ENCODE measurements around the gene ABCB8.

Gene ABCB8

GRCh38 chr7:151059367-151060112 is 31.3 kb downstream of the ABCB8 start, which contains the start of gene SLC4A2:
TSS of gene SLC4A2 (plus strand) at chr7:151059589. CDS start at chr7:151061988, 2,399 bp downstream.
- in situ Hi-C loops (cut with MboI; ENCODE audit: low sequenced_read_pairs, unreplicated experiment): no loop called here
- TF ChIP-seq, protein P1, sequence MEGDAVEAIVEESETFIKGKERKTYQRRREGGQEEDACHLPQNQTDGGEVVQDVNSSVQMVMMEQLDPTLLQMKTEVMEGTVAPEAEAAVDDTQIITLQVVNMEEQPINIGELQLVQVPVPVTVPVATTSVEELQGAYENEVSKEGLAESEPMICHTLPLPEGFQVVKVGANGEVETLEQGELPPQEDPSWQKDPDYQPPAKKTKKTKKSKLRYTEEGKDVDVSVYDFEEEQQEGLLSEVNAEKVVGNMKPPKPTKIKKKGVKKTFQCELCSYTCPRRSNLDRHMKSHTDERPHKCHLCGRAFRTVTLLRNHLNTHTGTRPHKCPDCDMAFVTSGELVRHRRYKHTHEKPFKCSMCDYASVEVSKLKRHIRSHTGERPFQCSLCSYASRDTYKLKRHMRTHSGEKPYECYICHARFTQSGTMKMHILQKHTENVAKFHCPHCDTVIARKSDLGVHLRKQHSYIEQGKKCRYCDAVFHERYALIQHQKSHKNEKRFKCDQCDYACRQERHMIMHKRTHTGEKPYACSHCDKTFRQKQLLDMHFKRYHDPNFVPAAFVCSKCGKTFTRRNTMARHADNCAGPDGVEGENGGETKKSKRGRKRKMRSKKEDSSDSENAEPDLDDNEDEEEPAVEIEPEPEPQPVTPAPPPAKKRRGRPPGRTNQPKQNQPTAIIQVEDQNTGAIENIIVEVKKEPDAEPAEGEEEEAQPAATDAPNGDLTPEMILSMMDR (IDR thresholded peaks at IDR 0.05; ENCODE audit: borderline replicate concordance, control extremely low read depth, extremely low read depth, insufficient read depth, missing control alignments): peak; percentile 28
- DNase-seq (ENCODE audit: low spot score): peak; percentile 92

DNA sequence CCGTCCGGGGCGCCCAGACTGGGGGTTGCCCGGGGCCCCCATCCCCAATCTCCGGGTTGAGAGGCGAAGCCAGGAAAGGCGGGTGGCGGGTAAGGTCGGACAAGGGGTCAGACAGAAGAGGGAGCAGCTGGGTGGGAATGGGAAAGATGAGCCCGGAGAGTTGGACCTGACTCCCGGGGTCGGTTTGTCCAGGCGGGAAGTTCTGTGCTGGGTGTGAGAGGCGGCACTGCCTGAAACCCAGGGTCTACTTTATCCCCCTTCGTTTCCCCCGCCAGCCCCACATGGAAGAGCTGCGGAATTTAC is 31.8 kb downstream of the ABCB8 start:
- in situ Hi-C loops (cut with MboI; ENCODE audit: low sequenced_read_pairs, unreplicated experiment): no loop called here
- TF ChIP-seq, protein P1 (IDR thresholded peaks at IDR 0.05; ENCODE audit: borderline replicate concordance, control extremely low read depth, extremely low read depth, insufficient read depth, missing control alignments): no peak
- DNase-seq (ENCODE audit: low spot score): no peak

GRCh38 chr7:151060416-151061212 is 32.4 kb downstream of the ABCB8 start:
- in situ Hi-C loops (cut with MboI; ENCODE audit: low sequenced_read_pairs, unreplicated experiment): no loop called here
- TF ChIP-seq, protein P1 (IDR thresholded peaks at IDR 0.05; ENCODE audit: borderline replicate concordance, control extremely low read depth, extremely low read depth, insufficient read depth, missing control alignments): no peak
- DNase-seq (ENCODE audit: low spot score): no peak

DNA sequence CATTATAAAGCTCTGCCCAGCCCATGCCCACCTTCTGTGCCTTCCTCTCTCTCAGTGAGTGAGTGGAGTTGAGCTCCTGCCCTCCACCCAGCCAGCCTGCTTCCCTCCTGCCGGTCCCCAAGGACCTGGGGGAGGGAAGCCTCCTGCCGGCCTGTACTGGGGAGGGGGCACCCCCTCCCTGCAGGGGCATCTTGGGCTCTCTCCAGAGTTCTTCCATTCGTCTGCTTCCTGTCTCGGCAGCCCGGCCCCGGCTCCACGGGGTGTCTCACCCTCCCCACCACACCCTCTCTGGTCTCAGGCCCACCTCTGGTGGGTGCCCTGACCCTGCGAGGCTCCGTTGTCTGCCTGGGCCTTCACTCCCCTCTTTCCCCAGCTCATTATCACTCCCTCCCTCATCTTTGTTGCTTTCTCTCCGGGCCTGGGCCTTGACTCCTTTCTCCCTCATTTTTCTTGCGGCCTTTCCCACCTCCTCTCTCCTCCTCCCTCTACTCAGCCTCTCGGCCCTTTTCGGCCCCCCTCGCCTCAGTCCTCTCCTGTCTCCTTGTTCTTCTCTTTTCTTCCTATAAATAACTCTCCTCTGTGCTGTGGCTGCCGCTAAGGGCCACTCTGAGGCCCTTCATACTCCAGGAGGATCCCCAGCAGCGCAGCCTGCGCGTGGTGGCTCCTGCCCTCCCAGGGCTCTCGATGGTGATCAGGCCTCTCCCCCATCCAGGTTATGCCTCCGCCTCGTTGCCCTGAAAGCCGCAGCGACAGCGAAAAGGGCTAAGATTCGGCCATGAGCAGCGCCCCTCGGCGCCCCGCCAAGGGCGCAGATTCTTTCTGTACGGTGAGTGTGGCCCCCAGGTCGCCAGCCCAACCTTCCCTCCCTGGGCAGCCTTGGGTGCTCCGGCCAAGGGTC is 33.2 kb downstream of the ABCB8 start:
- in situ Hi-C loops (cut with MboI; ENCODE audit: low sequenced_read_pairs, unreplicated experiment): no loop called here
- TF ChIP-seq, protein P1 (IDR thresholded peaks at IDR 0.05; ENCODE audit: borderline replicate concordance, control extremely low read depth, extremely low read depth, insufficient read depth, missing control alignments): no peak
- DNase-seq (ENCODE audit: low spot score): no peak

- in situ Hi-C loops (cut with MboI; ENCODE audit: low sequenced_read_pairs, unreplicated experiment): no loop called here
- no peak for DNase-seq (ENCODE audit: low spot score)
Observed at GRCh38 chr7:151062111-151062398, 33.8 kb downstream of the ABCB8 start.

More at GRCh38 chr7:151062111-151062398, 33.8 kb downstream of the ABCB8 start:
- TF ChIP-seq, protein P1 (IDR thresholded peaks at IDR 0.05; ENCODE audit: borderline replicate concordance, control extremely low read depth, extremely low read depth, insufficient read depth, missing control alignments): no peak

Data from GM13976 (cell line).